K562 (cell line): ENCODE data around the gene HDAC7. TPM values are rescaled to one million over a fixed set of nuclear protein-coding genes. Genes with fewer than 3 reads are reported as not detected.
A peak's percentile ranks its signal among the peaks of the same experiment; 100 is the strongest.

Experiments used
- BCL6 ChIP-seq: fragments of 250-450 bp; sonication (Bioruptor Pico); IDR thresholded peaks from 2 replicates; pipeline ENCODE4 v1.4.0; 2020
- BRCA1 ChIP-seq, 2 experiments: fragments of 450-650 bp in 1 of 2; sonication (generic) in 1 of 2; formaldehyde crosslinking in 1 of 2; IDR thresholded peaks; 2 replicates each; pipeline versions ENCODE4 v1.5.0 to v1.6.1; 2017 to 2020; ENCODE audit warnings: mild to moderate bottlenecking in 1 of 2, missing genetic modification reagents in 1 of 2
- DIDO1 ChIP-seq: fragments of 450-650 bp; IDR thresholded peaks from 2 replicates; pipeline ENCODE4 v1.6.1; 2016; ENCODE audit warnings: low read depth, missing biosample characterization, missing genetic modification characterization
- ETV1 ChIP-seq: fragments of 450-650 bp; conservative IDR thresholded peaks from 2 replicates; pipeline ENCODE4 v1.6.1; 2016; ENCODE audit warnings: missing genetic modification characterization, control low read depth, low read depth, missing compliant biosample characterization
- ETV6 ChIP-seq, 3 experiments: fragments of 150-350 bp in 1 of 3; sonication (generic) in 1 of 3; formaldehyde crosslinking in 1 of 3; IDR thresholded peaks; 2 replicates each; pipeline versions ENCODE4 v1.6.1 to v1.8.0; 2014 to 2022; ENCODE audit warnings: borderline replicate concordance in 2 of 3, low read depth in 2 of 3, antibody characterized with exemption in 1 of 3, low read length in 1 of 3, mild to moderate bottlenecking in 1 of 3, missing genetic modification reagents in 1 of 3
- HDAC3 ChIP-seq: fragments of 450-650 bp; IDR thresholded peaks from 2 replicates; pipeline ENCODE4 v1.6.1; 2018; ENCODE audit warnings: borderline replicate concordance, mild to moderate bottlenecking, moderate library complexity; ENCODE audit not compliant: partially characterized antibody
- ILF3 ChIP-seq: fragments of 450-650 bp; IDR thresholded peaks from 2 replicates; pipeline ENCODE4 v1.6.1; 2018; ENCODE audit warnings: antibody characterized with exemption, mild to moderate bottlenecking, moderate library complexity, borderline replicate concordance
- KAT8 ChIP-seq: fragments of 450-650 bp; IDR thresholded peaks from 2 replicates; pipeline ENCODE4 v1.6.1; 2016; ENCODE audit warnings: low read depth, mild to moderate bottlenecking
- KDM5B ChIP-seq: fragments of 200-600 bp; sonication (generic); IDR thresholded peaks from 2 replicates; pipeline ENCODE4 v1.6.1; 2012; ENCODE audit warnings: low read depth, mild to moderate bottlenecking, moderate library complexity, low read length, control low read depth, inconsistent platforms; ENCODE audit not compliant: insufficient replicate concordance
- POLR2A ChIP-seq: fragments of 450-650 bp; conservative IDR thresholded peaks from 2 replicates; pipeline ENCODE4 v1.6.1; 2016
- PRMT5 ChIP-seq: sonication (generic); formaldehyde crosslinking; IDR thresholded peaks from 2 replicates; pipeline ENCODE4 v1.5.0; 2020; ENCODE audit warnings: missing genetic modification reagents
- SRSF9 ChIP-seq: fragments of 200-400 bp; formaldehyde crosslinking; IDR thresholded peaks from 2 replicates; pipeline ENCODE4 v1.6.1; 2017; ENCODE audit warnings: low read depth, low read length, borderline replicate concordance
- THRB ChIP-seq: fragments of 450-650 bp; formaldehyde crosslinking; conservative IDR thresholded peaks from 2 replicates; pipeline ENCODE4 v1.4.0; 2022; ENCODE audit warnings: mild to moderate bottlenecking, missing genetic modification characterization
- TRIM25 ChIP-seq: fragments of 450-650 bp; IDR thresholded peaks from 2 replicates; pipeline ENCODE4 v1.7.0; 2016; ENCODE audit warnings: borderline replicate concordance
- ZNF3 ChIP-seq: fragments of 250-450 bp; sonication (Bioruptor Pico); IDR thresholded peaks from 2 replicates; pipeline ENCODE4 v1.5.0; 2021; ENCODE audit warnings: mild to moderate bottlenecking, moderate library complexity
- ZNF436 ChIP-seq: fragments of 250-450, 450-650 bp; sonication (Bioruptor Pico); formaldehyde crosslinking; IDR thresholded peaks from 2 replicates; pipeline ENCODE4 v1.7.0; 2020; ENCODE audit warnings: mild to moderate bottlenecking
- ZZZ3 ChIP-seq: fragments of 450-650 bp; IDR thresholded peaks from 2 replicates; pipeline ENCODE4 v1.6.1; 2016; ENCODE audit warnings: antibody characterized with exemption, mild to moderate bottlenecking, moderate library complexity
- polyA plus RNA-seq, 8 experiments: library from polyadenylated mRNA; depleted of rRNA in 4 of 8; stranded (reverse) in 5 of 8; unstranded in 3 of 8; fragments of >200 nt; fragmentation: Nextera tagmentation in 2 of 8; fragmentation: Illumina TruSeq in 1 of 8; extraction: Ambion mirVana in 2 of 8; extraction: Trizol in 1 of 8; gene quantifications; 2 replicates each; pipeline versions ENCODE4 v1.2.1 to v1.2.3, GENCODE V29; 2011 to 2014; ENCODE audit warnings: inconsistent platforms in 1 of 8, missing spikeins in 1 of 8
- total RNA-seq, 7 experiments: library from RNA; depleted of rRNA in 6 of 7; stranded (reverse); fragments of >200 nt in 6 of 7; fragmentation: Illumina TruSeq in 2 of 7; extraction: Trizol in 2 of 7; gene quantifications; 2 replicates each; pipeline versions ENCODE4 v1.2.1 to v1.2.3, GENCODE V29; 2011 to 2021; ENCODE audit warnings: low replicate concordance in 1 of 7
- TF ChIP-seq, protein P1 (sequence below): sonication (generic); formaldehyde crosslinking; IDR thresholded peaks from 2 replicates; pipeline ENCODE4 v1.8.0; 2022; ENCODE audit warnings: mild to moderate bottlenecking, missing genetic modification reagents
- TF ChIP-seq, protein P2 (sequence below): sonication (generic); formaldehyde crosslinking; IDR thresholded peaks from 2 replicates; pipeline ENCODE4 v1.4.0; 2020; ENCODE audit warnings: mild to moderate bottlenecking, missing genetic modification reagents
- TF ChIP-seq, protein P3 (sequence below), 2 experiments: IDR thresholded peaks; 2 replicates each; pipeline ENCODE4 v1.6.1; 2011; ENCODE audit warnings: borderline replicate concordance in 1 of 2, control low read depth in 1 of 2, low read depth in 1 of 2, low read length in 1 of 2, mild to moderate bottlenecking in 1 of 2, mixed read lengths in 1 of 2, moderate library complexity in 1 of 2; ENCODE audit not compliant: insufficient read depth in 1 of 2, insufficient read length in 1 of 2, poor library complexity in 1 of 2, severe bottlenecking in 1 of 2; ENCODE audit errors: extremely low read depth in 1 of 2

The HDAC7 gene
- total and polyA plus RNA-seq, 9 of the 15 experiments (the other 6 are each of a cell fraction or from before 2014, with no cell fraction given): 2.5 to 129 (median 31.1) TPM

GRCh38 chr12:47742253-47742825 is 77.4 kb downstream of the HDAC7 start (continued):
- TF ChIP-seq ILF3 (no peak), ZNF436 (CRISPR knock-in tag) (no peak), PRMT5 (CRISPR knock-in tag) (no peak), DIDO1 (tag) (no peak), TRIM25 (no peak), ZZZ3 (no peak), ZNF3 (CRISPR knock-in tag) (no peak), THRB (CRISPR knock-in tag) (no peak), BRCA1 (IDR thresholded peaks at IDR 0.05) (no peak), BRCA1 (CRISPR knock-in tag; IDR thresholded peaks at IDR 0.05) (no peak), BCL6 (CRISPR knock-in tag) (no peak), KDM5B (no peak), ETV6 (IDR thresholded peaks at IDR 0.05; ENCODE audit: borderline replicate concordance in 1 of 2, low read depth in 2 of 2, low read length in 1 of 2) (no peak), ETV6 (CRISPR knock-in tag; IDR thresholded peaks at IDR 0.05; ENCODE audit: borderline replicate concordance) (no peak), KAT8 (no peak), ETV1 (tag) (peak; percentile 37; the same call in 1 of the 2 replicates), SRSF9 (no peak), HDAC3 (no peak), POLR2A (no peak)
- TF ChIP-seq, protein P1, sequence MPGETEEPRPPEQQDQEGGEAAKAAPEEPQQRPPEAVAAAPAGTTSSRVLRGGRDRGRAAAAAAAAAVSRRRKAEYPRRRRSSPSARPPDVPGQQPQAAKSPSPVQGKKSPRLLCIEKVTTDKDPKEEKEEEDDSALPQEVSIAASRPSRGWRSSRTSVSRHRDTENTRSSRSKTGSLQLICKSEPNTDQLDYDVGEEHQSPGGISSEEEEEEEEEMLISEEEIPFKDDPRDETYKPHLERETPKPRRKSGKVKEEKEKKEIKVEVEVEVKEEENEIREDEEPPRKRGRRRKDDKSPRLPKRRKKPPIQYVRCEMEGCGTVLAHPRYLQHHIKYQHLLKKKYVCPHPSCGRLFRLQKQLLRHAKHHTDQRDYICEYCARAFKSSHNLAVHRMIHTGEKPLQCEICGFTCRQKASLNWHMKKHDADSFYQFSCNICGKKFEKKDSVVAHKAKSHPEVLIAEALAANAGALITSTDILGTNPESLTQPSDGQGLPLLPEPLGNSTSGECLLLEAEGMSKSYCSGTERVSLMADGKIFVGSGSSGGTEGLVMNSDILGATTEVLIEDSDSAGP (CRISPR knock-in tag): no peak
- TF ChIP-seq, protein P2, sequence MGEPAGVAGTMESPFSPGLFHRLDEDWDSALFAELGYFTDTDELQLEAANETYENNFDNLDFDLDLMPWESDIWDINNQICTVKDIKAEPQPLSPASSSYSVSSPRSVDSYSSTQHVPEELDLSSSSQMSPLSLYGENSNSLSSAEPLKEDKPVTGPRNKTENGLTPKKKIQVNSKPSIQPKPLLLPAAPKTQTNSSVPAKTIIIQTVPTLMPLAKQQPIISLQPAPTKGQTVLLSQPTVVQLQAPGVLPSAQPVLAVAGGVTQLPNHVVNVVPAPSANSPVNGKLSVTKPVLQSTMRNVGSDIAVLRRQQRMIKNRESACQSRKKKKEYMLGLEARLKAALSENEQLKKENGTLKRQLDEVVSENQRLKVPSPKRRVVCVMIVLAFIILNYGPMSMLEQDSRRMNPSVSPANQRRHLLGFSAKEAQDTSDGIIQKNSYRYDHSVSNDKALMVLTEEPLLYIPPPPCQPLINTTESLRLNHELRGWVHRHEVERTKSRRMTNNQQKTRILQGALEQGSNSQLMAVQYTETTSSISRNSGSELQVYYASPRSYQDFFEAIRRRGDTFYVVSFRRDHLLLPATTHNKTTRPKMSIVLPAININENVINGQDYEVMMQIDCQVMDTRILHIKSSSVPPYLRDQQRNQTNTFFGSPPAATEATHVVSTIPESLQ (CRISPR knock-in tag): no peak
- TF ChIP-seq, protein P3, sequence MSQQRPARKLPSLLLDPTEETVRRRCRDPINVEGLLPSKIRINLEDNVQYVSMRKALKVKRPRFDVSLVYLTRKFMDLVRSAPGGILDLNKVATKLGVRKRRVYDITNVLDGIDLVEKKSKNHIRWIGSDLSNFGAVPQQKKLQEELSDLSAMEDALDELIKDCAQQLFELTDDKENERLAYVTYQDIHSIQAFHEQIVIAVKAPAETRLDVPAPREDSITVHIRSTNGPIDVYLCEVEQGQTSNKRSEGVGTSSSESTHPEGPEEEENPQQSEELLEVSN (IDR thresholded peaks at IDR 0.05; ENCODE audit: borderline replicate concordance in 1 of 2, extremely low read depth in 1 of 2, insufficient read depth in 1 of 2, insufficient read length in 1 of 2, low read depth in 1 of 2, low read length in 1 of 2, poor library complexity in 1 of 2, severe bottlenecking in 1 of 2): no peak
